Fibroblast of skin of right quadriceps (primary cell): ENCODE results near the gene CCM2L.
A peak's percentile ranks its signal among the peaks of the same experiment; 100 is the strongest.

Source experiments
- DNase-seq: peaks from one replicate; pipeline ENCODE4 v3.0.0-alpha.2; 2013

CCM2L gene

DNA sequence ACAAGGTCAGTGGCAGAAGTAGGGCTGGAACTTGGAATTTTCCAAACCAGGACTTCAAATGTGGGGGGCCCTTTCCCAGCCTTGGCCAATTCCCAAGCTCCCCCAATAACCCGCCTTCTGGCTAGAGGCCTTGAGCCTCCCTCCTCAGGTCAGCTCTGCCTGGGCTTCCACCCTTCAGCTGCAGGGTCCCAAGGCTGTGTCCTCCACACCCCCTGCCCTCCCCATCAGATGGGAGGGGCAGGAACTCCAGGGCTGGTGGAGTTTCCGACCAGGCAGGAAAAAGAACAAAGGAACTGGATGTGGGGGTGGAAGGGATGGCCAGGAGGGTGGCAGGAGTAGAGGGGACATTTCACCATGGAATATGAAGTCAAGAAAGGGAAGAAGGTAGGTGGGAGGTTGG, at the start of gene CCM2L:
Gene CCM2L (plus strand): TSS at position 338 of the 400 bp plus-strand sequence. CDS start 17 bp downstream, at position 355.
- no peak for DNase-seq

DNA sequence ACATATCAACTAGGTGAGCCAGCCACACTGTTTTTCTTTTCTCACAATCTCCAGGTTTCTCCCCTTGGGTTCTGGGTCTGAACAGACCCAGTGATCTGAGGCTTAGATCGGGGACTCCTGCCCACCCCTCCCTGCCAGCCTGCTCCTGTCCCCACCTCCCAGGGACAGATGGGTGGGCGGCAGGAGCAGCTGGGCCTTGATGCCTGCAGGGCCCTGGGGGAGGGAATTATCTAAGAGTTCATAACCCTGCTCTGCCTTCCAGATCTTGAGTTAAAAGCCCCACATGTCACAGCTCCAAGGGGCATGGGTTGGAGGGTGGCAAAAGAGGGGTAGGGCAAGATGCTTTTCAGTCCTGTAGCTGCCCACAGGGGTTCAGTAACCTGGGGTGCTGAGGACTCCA, 47.5 kb upstream of the CCM2L start:
- no peak for DNase-seq

DNA sequence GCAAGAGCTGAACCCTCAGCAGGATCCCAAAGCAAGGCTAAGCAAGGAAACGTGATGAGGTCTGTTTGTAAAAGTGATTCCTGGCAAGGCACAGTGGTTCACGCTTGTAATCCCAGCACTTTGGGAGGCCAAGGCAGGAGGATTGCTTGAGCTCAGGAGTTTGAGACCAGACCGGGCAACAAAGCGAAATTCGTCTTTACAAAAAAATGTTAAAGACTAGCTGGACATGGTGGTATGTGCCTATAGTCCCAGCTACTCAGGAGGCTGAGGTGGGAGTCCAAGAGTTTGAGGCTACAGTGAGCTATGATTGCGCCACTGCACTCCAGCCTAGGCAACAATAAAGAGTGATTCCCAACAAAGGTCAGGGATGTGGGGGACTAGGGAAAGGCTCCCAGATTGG, 46.3 kb upstream of the CCM2L start:
- no peak for DNase-seq

DNA sequence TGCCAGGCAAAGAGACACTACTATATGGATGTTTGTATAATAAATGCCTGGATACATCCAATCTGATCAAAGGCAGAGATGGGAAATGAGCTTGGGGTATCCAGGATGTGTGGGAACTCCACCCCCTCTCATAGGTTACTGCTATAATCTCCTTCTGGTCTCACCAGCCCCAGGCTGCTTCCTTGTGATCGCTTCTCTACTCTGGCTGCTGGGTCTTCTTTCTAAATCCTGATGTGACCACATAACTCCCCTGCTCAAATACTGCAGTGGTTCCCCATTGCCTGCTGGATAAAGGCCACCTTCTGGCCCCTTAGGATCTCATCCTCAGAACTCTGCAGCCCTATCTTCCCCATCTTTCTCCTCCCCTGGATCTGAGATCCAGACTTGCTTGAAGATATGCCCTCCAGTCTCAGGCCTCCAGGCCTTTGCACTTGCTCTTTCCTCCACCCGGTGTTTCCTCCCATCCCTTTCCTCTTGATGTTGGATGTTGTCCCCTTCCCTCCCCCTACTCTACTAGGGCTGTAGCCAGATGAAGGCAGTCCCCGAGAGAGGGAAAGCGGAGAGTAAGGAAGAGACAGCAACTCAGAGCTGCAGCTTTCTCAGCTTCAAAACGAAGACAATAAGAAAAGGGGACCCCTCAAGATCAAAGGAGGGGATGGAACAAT, 43.1 kb upstream of the CCM2L start:
- no peak for DNase-seq

DNA sequence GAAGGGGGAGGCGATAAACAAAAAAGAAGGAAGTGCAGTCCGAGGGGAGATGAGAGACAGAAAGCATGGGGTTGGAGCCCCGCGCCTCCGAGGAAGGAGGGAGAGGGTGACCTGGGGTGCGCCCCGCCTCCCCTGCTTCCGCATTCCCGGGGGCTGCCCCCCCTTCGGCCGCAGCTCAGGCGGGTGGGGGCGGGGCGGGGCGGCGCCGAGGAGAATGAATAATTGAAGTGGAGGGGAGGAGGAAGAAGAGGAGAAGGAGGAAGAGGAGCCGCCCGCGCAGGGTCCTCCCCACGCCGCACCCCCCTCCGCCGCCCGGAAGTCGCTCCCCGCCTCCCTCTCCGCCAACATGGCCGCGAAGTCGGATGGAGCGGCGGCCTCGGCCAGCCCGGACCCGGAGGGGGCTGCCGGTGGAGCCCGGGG, 42.4 kb upstream of the CCM2L start, which contains the start of gene XKR7:
Gene XKR7 (plus strand): TSS at position 322 of the 420 bp plus-strand sequence. CDS start 25 bp downstream, at position 347.
- no peak for DNase-seq

DNA sequence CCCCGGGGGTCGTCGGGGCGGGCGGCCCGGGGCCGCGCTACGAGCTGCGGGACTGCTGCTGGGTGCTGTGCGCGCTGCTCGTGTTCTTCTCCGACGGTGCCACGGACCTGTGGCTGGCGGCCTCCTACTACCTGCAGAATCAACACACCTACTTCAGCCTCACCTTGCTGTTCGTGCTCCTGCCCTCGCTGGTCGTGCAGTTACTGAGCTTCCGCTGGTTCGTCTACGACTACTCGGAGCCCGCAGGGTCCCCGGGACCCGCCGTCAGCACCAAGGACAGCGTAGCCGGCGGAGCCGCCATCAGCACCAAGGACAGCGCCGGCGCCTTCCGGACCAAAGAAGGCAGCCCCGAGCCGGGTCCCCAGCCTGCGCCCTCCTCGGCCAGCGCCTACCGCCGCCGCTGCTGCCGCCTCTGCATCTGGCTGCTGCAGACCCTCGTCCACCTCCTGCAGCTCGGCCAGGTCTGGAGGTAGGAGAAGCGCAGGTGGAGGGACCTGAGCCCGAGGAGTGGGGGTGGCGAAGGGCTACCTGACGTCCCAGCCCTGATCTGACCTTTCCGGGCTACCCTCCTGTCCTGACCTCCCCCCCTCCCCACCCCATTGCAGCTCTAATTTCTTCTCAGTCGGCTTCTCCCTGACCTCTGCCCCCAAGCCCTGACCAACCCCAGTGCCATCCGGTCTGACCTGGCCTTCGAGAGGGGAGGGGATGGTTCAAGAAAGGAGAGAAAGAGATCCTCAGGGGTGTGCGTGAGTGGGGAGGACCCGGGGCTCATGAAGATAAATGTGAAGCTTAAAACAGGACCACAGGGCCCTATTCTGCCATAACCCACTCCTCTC, 41.7 kb upstream of the CCM2L start:
- peak; percentile 51 for DNase-seq

DNA sequence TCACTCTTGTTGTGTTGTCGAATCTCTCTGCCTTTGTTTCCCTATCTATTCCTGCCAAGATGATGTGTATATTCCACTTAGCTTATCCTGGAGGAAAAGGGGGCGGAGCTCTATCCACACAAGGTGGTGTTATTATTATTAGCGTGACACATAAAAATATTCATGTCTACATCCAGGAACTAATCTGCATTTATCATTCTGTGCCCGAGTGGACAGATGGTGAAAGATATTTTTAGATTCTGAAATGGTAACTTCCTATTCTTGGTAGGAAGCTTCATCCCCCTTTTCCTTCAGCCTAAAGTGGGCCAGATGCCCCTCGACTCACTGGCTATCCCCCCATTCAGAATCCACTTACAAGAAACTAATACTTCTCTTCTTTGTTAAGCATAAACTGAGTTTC, 40.2 kb upstream of the CCM2L start:
- DNase-seq: no peak

DNA sequence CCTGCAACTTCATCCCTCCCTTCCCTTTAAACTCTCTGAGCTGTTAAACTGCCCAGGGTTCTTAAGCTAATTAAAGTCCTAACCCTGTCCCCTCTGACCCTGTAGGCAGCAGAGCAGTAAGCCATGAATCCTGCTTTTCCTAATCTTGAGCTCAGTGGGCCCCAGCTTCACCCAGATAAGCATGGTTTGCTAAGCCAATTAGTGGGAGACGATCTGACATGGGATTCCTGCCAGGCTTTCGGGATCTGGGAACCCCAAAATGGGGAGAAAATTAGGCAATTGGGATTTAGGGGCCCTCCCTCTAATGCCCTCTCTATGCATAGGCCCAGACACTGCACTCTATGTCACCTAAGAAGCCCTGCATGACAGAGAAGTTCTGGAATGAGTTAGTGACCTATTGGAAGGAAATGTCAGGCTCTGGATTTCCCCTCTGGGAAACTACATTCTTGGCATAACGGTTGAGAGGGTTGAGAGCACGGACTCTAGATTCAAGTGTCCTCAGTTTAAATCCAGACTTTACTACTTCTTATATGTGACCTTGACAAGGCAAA, 37.7 kb upstream of the CCM2L start:
- DNase-seq: no peak

DNA sequence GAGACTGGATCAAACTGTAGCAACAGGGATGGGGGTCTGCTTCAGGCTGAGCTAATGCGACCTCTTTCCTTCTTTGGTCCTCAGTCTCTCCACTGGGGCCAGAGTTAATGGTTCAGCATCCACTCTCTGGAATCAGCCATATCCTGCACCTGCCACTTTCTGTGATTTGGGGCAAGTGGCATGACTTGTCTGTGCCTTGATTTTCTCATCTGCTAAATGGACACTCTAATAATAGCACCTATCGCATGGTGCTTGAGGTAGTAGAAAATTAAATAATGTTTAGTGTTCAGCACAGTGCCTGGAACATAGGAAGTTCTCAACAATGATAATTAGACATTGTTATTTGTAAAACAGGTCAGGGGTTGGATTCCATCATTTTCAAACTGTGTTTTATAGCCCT, 35.9 kb upstream of the CCM2L start:
- no peak for DNase-seq

DNA sequence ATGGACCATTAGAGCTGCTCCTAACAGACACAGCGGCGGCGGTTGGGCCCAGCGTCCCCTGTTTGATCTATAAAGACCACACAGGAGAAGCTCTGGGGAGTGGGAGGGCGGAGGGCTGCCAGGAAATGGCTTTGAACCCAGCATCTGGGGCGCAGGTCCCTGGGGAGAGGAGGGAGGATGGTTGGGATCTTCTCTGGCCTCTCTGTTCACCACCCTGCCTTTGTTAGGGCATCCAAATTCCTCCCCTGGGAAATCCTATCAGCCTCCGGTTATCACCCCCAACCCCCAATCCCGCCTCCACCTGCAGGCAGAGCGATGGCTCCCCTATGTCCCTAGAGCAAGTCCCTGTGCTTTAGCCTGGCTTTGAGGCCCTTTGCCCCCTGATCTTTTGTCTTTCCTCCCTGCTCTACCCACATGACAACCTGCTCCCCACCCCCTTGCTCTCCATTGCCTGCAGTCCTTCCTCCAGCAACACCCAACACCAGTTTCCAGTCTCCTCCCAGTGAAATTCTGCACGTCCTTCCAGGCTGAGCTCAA, 35.2 kb upstream of the CCM2L start:
- no peak for DNase-seq

DNA sequence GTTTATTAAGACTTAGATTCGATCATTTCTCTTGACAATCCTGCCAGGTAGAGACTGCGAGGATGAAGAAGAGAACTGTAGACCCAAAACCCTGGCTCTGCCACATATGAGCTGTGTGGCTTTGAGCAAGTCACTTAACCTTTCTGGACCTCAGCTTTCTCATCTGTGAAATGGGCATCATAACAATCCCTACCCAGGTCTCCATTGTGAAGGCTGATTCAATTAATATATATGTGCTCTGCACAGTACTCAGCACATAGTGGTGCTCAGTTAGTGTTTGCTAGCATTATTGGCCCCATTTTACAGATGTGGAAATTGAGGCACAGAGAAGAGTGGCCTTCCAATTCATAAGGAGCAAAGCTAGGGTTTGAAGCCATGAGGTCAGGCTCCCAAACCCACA, 34.4 kb upstream of the CCM2L start:
- no peak for DNase-seq

DNA sequence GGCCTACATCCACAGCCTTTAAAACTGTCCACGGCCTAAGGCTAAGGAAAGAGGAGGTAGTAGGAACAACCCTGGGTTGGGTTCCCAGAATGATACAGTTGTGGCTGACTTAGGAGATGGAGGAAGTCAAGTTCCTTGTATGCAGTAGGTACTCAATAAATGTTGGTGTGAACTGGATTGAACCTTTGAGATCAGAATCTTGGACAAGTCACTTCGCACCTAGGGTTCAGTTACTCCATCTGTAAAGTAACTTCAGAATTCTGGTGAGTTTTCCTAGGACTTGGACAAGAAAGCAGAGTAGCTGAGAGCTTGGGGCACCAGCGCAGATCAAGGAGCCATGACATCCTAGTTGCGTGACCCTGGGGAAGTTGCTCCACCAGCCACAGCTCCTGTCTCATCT, 33.2 kb upstream of the CCM2L start:
- DNase-seq: no peak

DNA sequence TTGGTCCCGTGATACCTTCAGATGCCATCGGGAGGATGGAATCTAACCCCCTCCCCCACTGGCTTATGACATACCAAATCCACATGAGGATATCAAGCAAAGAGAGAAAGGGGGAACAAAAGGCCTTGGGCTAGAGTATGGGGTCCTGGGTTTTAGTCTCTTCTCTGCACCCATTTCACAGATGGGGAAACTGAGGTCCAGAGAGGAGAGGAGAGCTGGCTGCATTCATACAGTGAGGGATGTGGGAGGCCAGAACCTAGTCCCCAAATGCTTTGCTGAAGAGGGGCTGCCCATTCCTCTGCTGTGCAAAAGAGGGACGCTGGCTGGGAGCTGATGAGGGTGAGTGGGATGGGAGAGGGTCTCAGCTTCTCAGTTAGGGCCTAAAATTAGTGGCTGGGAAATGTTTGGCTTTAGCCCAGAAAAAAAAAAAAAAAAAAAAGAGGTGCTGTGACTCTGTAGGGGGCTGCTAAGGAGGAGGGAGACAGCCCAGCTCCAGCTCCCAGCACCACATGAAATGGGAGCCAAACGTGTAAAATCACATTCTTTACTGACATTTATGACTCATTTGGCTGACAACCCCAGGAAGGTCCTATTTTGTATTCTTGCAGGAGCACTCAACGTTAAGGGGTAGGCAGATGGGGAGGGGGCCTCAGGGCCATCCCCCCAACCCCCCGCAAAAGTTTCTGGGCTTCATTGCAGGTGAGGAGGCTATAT, 30.4 kb upstream of the CCM2L start:
- DNase-seq: no peak

DNA sequence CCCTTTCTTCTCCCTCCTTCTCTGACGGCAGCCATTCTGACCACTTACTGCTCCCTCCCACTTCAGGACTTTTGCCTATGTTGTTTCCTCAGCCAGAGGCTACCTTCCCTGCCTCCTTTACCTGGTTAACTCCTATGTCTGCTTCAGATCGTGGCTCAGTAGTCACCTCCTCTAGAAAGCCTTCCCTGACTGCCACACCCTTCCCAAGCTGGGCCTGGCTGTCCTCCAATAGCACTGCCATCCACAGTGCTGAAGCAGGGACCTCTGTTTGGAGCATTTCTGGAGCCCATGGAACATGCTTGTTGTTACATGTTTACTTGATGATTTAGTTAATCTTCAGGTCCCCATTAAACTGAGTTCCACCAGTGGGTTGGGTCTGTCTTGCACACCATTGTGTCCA, 28.5 kb upstream of the CCM2L start:
- no peak for DNase-seq

DNA sequence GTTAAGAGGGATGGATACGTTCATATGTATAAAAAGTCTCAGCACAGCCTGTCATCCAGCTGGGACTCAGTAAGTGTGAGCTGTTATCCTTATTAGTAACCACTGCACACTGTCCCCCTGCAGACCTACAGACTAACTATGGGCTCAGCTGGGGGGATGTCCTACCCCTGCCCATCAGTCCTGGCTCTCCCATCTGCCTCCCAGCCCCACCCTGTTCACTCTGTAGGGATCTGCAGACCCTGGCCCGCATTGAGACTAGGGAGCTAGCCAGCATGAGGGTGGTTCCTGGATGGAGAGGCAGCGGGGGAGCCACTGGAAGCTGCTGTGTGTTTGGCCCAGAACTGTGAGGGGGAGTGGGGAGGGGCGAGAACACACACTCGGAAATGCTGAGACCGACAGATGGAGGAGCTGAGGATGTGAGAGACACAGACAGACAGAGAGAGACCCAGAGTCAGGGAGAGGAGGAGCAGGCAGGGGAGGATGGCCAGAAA, 25.2 kb upstream of the CCM2L start:
- no peak for DNase-seq

DNA sequence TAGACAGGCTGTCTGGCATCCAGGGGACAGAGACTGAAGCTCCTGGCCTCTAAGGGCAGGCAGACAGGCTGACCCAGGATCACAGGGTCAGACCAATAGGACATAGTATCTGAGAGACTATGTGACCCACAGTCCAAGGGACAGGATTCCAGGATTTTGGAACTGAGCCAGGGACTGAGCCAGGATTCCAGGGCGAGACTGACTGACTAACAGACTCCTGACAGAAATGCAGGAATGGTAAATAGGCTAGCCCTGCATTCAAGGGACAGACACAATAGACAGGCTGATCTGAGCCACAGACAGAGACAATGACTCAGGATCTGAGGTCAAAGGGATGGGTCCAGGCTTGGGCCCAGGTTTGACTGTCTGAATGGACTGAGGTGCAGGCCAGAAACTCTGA, 22.5 kb upstream of the CCM2L start:
- DNase-seq: no peak

DNA sequence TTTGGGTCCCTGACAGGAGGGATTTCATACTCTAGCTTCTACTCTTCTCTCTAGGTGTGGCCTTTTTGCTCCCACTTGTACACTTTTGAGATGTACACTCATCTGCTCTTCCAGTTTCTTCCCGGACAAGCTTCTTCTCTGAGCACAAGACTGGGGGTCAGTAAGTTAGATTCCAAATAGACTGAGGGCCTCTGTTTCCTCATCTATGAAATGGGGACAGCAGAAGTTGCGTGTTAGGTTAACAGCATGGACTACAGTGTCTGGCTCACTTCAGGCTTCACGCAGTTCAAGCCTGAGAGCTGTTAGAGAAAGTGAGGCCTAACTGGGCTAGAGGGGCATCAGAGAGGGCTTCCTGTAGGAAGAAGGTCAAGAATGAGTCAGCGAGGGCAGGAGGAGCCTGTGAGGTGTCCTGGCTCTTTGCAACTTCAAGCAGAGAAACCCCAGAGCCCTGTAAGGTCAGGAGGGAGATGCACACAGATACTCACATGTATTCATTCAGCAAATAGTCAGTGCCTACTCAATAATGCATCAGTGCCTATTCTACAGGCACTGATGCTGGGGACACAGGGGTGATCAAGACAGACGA, 21.7 kb upstream of the CCM2L start:
- DNase-seq: no peak

DNA sequence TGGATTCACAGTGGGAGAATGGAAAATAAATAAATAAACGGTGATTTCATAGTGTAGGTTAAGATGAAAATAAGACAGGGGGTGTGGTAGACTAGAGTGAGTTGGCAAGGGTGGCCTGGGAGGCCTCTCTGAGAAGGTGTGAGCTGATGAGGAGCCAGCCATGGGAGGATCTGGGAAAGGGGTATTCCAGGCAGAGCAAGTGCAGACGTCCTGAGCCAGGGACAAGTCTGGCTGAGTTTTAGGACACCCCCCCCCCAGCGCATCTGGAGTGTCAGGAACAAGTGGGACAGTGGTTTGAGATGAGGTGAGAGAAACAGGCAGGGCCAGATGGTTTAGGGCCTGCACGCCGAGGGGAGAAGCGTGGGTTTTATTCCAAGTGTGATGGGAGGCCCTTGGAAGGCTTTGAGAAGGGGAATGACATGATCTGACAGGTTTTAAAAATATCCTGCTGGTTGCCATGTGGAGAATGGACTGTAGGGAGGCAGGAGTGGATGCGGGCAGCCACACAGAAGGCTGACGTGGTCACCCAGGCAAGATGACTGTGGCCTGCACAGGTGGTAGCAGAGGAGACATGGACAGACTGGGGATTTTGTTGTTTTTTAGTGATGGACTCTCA, 21.1 kb upstream of the CCM2L start:
- no peak for DNase-seq

DNA sequence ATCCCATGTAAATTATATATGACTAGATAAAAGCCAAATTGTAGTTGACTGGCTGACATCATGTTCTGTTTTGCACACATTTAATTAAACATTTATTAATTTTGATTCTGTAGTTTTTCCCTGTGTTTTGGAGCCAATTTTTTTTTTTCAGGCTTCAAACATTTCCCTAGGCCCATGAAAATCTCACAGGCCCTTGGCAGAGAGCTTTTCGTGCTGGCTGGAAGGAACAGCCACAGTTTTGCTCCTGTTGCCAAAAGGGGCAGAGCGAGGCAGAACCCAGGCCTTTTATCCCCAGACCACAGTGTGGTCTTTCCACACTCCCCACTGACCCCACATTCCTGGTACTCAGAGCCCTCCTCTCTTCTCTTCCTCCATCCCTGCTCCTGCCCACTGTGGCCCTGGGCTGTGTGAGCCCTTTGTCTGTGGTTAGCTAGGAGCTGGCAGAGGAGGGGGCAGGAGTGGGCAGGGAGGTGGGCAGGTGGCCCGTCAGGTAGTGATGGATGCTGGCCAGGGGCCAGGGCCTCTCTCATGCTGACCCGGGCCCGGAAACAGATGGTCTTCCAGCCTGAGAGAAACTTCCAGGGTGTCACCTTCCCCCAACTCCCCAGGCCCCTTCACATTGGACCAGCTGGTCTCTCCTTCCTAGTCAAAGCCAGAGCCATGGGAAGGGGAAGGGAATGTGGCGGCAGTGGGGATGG, 19.4 kb upstream of the CCM2L start:
- no peak for DNase-seq

DNA sequence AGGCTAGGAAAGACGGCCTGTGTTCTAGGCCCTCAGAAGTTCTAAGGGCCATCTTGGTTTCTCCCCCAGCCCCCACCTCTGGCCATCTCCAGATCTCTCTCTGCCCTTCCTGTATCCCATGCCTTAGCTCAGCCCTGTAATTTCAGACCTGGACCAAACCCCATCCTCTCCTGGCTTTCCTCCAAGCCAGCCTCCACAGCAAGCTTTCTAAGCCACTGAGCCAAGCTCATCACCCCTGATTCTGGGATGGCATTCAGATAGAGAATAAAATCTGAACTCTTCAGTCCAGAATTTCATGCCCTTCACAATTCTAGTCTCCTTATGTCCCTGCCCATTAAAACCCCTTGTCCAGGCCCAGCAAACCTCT, 18.9 kb upstream of the CCM2L start:
- DNase-seq: no peak

DNA sequence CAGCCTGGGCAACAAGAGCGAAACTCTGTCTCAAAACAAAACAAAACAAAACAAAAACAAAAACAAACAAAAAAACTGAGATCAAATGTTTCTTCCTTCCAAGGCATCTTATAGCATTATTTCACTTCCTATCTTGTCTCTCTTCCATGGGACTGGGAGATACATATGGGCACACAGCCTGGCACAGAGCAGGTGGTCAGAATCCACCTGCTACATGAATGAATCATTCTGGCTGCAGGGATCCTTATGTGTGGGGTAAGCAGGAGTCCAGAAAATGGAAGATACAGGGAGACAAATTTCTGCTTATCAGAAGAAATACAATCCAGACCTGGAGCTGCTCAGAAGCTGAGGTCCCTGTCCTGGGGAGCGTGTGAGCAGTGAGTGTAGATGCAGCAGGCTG, 18.2 kb upstream of the CCM2L start:
- no peak for DNase-seq

DNA sequence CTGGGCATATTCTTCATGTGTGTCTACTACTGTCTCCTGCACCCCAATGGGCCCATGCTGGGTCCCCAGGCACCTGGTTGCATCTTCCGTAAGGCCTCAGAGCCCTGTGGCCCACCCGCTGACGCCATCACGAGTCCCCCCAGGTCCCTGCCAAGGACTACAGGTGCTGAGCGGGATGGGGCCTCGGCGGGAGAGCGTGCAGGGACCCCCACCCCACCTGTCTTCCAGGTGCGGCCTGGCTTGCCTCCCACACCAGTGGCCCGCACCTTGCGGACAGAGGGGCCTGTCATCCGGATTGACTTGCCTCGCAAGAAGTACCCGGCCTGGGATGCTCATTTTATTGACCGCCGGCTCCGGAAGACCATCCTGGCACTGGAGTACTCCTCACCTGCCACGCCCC, 13.2 kb upstream of the CCM2L start:
- no peak for DNase-seq
